ENCODE measurements around the gene CCDC93.

CCDC93 gene

DNA sequence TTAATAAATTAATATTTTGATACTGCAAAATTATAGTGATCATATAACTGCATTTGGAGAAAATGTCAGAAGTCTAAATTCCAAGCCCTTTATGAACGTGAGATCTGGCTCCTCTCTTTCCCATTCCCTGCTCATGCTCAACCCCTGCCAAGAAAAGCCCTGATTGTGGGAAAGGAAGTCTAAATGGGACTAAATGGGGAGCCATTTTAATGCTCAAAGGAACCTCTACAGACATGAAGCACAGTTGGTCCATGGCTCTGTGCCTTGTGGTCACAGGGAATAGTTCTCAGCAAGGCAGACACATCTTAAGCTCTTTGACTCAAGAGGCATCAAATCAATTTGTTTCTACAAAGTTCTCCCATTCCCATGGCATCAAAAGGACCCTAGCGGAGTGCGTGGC, 45.1 kb upstream of the CCDC93 start:
- TF ChIP-seq, protein P1, sequence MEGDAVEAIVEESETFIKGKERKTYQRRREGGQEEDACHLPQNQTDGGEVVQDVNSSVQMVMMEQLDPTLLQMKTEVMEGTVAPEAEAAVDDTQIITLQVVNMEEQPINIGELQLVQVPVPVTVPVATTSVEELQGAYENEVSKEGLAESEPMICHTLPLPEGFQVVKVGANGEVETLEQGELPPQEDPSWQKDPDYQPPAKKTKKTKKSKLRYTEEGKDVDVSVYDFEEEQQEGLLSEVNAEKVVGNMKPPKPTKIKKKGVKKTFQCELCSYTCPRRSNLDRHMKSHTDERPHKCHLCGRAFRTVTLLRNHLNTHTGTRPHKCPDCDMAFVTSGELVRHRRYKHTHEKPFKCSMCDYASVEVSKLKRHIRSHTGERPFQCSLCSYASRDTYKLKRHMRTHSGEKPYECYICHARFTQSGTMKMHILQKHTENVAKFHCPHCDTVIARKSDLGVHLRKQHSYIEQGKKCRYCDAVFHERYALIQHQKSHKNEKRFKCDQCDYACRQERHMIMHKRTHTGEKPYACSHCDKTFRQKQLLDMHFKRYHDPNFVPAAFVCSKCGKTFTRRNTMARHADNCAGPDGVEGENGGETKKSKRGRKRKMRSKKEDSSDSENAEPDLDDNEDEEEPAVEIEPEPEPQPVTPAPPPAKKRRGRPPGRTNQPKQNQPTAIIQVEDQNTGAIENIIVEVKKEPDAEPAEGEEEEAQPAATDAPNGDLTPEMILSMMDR (IDR thresholded peaks at IDR 0.05; ENCODE audit: control extremely low read depth, extremely low read depth, low read depth, missing control alignments) = no peak
- ChIA-PET POLR2A (no interaction called here), CTCF (interaction anchor here (0.9 to 22.5 kb wide), 2 partner anchors 15 to 56 kb away, joined by 3 to 486 read pairs; no protein-coding TSS in a partner anchor)
- no peak for DNase-seq (ENCODE audit: extremely low spot score)

DNA sequence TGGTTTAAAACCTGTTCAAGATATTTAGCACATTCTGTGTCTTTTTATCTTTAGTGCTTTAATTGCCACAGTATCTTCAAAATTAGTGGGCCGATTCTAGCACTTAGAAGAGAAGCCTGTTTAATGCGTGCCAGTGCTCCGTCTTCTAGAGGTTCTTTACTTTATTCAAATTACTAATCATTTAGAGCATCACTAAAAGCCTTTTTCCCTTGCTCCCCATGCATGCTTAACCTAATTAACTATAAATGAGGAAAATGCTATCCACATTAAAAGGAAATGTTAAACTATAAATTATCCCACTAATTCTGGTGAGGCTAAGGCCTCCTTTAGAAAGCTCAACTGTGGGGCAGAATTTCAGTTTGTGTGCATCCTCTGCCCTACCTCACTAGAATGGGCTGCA, 42.9 kb upstream of the CCDC93 start:
- POLR2A ChIA-PET = no interaction called here
- CTCF ChIA-PET = interaction anchor here (1.2 to 25.2 kb wide), 4 partner anchors 4 to 53 kb away, joined by 4 to 486 read pairs (median 246); no protein-coding TSS in a partner anchor
- DNase-seq (ENCODE audit: extremely low spot score) = no peak
- TF ChIP-seq, protein P1 (IDR thresholded peaks at IDR 0.05; ENCODE audit: control extremely low read depth, extremely low read depth, low read depth, missing control alignments) = no peak

DNA sequence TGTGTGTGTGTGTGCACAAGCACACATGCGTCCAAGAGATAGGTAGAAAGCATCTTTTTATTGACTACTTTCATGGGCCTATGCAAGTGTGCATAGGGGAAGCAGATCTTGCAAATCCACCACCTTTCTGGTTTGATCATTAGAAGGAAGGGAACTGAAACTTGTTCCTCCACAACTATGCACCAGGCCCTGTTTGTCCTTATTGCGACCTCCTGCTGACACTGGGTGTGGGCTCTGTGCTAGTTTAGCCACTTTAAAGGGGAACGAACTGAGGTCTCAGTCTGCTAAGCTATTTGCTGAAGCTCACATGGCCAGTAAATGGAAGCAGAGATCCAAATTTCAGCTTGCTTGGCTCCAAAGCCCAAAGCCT, 42.3 kb upstream of the CCDC93 start:
- DNase-seq (ENCODE audit: extremely low spot score) = peak; percentile 42
- CTCF ChIA-PET = interaction anchor here (1.2 to 25.2 kb wide), 4 partner anchors 5 to 52 kb away, joined by 4 to 486 read pairs (median 246); no protein-coding TSS in a partner anchor
- TF ChIP-seq, protein P1 (IDR thresholded peaks at IDR 0.05; ENCODE audit: control extremely low read depth, extremely low read depth, low read depth, missing control alignments) = no peak
- POLR2A ChIA-PET = no interaction called here

DNA sequence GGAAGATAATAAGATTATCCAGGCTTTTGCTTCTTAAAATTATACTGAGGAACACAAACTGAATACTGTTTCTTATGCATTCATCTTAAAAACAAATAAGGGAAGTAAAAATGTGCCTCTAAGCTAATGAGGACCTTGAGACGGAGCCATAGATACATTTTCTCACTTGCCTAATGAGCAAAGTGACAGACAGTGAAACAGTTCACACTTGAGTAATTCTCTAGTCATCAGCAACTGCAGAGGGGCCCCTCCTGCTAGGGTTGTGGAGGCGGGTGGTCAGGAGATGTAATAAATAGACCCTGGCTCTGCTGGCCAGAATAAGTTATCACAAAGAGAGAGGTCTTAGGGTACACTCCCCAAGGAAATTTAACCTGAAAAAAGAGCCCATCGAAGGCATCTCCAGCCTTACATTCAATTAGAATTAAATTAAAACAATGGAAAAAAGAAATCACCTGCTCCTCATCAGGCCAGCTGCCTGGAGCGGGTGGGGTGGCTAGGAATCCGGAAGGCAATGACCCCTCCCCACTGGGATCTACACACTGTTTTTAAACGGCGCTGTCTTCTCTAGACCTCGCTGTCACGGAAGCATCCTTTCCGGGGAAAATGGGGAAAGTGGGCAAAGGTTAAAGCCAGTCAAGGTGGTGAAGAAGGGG, 41.8 kb upstream of the CCDC93 start:
- CTCF ChIA-PET = interaction anchor here (1.0 to 25.2 kb wide), 5 partner anchors 5 to 53 kb away, joined by 4 to 486 read pairs (median 5); no protein-coding TSS in a partner anchor
- DNase-seq (ENCODE audit: extremely low spot score) = peak; percentile 32
- POLR2A ChIA-PET = no interaction called here
- TF ChIP-seq, protein P1 (IDR thresholded peaks at IDR 0.05; ENCODE audit: control extremely low read depth, extremely low read depth, low read depth, missing control alignments) = no peak

DNA sequence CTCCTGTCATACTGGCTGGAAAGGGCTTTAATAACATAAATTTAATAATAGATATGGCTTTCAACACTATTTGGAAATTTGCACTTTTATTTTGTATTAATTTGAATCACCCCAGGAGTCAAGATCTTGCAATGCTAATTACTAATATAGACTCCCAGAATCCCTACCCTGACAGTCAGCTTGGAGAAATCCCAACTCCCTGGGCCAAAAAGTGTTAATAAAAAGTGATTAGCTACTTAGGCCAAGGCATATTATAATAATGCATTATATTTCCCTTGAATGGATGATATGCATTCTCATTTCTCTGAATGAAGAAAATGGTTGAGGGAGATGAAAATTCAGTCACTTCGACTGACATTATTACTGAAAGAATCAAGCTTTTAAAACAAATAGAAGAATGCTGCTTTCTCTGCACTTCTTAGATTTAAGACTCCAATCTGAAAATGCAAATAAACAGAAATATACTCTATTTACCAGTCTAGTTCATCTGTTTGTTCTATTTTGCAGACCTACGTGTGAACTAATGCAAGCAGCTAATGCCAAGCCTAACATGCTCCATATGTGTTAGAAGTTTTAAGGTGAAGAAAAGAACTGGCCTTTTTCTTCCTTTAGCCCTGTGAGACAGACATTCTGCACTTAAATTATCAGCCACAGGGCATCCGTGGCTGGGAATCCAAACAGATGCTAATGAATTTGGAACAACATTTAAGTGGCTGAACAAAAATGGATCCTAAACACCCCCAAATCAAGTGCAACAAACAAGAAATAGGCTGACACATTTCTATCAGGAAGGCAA, 40.5 kb upstream of the CCDC93 start:
- no peak for DNase-seq (ENCODE audit: extremely low spot score)
- POLR2A ChIA-PET = no interaction called here
- CTCF ChIA-PET = interaction anchor here (1.6 to 25.2 kb wide), 4 partner anchors 6 to 28 kb away, joined by 4 to 486 read pairs (median 245); no protein-coding TSS in a partner anchor
- TF ChIP-seq, protein P1 (IDR thresholded peaks at IDR 0.05; ENCODE audit: control extremely low read depth, extremely low read depth, low read depth, missing control alignments) = no peak

DNA sequence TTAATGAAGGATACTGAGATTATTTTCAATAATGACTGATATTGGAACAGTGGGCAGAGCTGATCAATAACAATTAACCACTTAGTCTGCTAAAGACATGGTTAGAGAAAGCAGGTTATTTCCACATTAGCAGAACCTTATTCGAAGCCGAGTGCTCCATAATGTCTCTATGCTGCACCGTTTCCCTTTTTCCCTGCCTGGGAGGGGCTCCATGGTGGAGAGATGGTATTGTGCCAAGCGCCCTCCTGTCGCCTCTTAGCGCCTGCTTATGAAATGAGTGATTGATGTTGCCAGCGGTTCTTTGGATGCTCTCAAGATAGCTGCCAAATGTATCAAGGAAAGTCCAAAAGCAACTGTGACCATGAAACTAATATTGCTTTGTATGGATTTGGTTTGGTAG, 39.8 kb upstream of the CCDC93 start:
- ChIA-PET POLR2A (no interaction called here), CTCF (interaction anchor here (1.9 to 25.2 kb wide), 3 partner anchors 7 to 26 kb away, joined by 4 to 486 read pairs (median 486); no protein-coding TSS in a partner anchor)
- TF ChIP-seq, protein P1 (IDR thresholded peaks at IDR 0.05; ENCODE audit: control extremely low read depth, extremely low read depth, low read depth, missing control alignments) = no peak
- DNase-seq (ENCODE audit: extremely low spot score) = no peak

Measured in GM10248 (cell line).